GM18858 (cell line): Measurements from ENCODE around the gene PCDHGA5.
"Not testable (repeated sequence)": the region's sequence is repeated elsewhere in the genome, so short reads cannot be mapped to it uniquely, and the experiment has no call there.

Experiments used
- ATAC-seq: cut with Tn5 transposase; IDR thresholded peaks from one replicate; pipeline ENCODE4 v1.9.1; 2021; ENCODE audit not compliant: unreplicated experiment

Gene PCDHGA5

GRCh38 chr5:141412854-141413539, 49.0 kb downstream of the PCDHGA5 start, which contains the start of gene PCDHGA10:
Gene PCDHGA10 (plus strand): TSS chr5:141412987. CDS start chr5:141413176, 189 bp downstream.
- peak; percentile 68 for ATAC-seq

GRCh38 chr5:141413540-141414069, 49.6 kb downstream of the PCDHGA5 start:
- ATAC-seq, result no peak

DNA sequence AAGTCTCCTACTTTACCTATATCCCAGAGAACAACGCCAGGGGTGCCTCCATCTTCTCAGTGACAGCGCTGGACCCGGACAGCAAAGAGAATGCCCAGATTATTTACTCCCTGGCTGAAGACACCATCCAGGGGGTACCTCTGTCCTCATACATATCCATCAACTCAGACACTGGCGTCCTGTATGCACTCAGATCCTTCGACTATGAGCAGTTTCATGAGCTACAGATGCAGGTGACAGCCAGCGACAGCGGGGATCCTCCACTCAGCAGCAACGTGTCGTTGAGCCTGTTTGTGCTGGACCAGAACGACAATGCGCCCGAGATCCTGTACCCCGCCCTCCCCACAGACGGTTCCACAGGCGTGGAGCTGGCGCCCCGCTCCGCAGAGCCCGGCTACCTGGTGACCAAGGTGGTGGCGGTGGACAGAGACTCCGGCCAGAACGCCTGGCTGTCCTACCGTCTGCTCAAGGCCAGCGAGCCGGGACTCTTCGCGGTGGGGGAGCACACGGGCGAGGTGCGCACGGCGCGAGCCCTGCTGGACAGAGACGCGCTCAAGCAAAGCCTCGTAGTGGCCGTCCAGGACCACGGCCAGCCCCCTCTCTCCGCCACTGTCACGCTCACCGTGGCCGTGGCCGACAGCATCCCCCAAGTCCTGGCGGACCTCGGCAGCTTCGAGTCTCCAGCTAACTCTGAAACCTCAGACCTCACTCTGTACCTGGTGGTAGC, 50.7 kb downstream of the PCDHGA5 start:
- ATAC-seq, result not testable (repeated sequence)

- ATAC-seq, result not testable (repeated sequence)
Measured at GRCh38 chr5:141415275-141415618, 51.3 kb downstream of the PCDHGA5 start.
